HG03439 (cell line): ENCODE measurements around the gene SRRM4.

Experiments
- ATAC-seq: cut with Tn5 transposase; IDR thresholded peaks from one replicate; pipeline ENCODE4 v1.9.1; 2021; ENCODE audit warnings: mild to moderate bottlenecking, moderate library complexity; ENCODE audit not compliant: unreplicated experiment

Gene SRRM4, protein sequence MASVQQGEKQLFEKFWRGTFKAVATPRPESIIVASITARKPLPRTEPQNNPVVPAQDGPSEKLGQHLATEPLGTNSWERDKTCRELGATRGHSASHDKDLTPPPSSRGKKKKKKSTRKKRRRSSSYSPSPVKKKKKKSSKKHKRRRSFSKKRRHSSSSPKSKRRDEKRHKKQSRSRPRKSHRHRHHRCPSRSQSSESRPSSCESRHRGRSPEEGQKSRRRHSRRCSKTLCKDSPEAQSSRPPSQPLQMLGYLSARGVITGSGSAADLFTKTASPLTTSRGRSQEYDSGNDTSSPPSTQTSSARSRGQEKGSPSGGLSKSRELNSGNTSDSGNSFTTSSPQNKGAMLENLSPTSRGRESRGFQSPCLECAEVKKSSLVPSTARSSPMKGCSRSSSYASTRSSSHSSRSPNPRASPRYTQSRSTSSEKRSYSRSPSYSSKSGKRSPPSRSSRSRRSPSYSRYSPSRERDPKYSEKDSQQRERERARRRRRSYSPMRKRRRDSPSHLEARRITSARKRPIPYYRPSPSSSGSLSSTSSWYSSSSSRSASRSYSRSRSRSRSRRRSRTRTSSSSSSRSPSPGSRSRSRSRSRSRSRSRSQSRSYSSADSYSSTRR

DNA sequence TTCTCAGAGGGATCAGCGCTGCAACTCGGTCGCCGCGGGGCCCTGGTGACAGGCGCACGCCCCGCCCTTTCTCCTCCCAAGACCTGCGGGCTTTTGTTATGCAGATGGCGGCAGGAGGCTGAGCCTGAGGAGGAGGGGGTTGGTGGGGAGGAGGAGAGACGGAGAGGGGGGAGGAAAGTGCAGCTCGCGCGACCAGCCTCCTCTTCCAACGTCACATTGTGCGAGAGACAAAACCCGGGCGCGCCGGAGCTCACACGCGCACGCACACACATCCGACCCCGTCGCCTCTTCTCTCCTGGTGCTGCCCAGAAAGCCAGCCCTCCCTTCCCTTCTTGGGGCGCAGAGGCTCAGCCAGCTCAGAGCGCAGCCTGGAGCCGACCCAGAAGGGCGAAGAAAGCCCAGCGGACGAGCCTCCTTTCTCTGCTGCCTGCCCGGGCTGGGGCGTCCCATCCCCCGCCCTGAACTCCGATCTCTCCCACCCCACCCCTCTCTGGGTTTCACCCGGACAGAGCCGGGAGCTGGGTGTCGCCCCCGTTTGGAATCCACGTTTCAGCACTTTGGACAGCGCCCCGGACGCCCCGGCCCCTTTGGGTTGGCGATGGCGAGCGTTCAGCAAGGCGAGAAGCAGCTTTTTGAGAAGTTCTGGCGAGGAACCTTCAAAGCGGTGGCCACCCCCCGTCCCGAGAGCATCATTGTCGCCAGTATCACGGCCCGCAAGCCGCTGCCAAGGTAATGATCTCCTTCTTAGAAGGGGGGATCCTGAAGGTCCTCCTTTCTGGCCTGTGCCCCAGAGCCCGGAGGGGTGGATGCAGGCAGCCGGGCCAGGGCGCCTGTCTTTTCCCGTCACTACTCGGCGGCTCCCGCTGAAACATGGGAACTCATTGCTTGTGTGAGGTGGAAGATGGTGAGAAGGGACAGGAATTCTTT, at the start of gene SRRM4:
SRRM4 (plus strand) TSS at position 257 of the 927 bp plus-strand sequence; CDS start at position 599, 342 bp downstream.
- ATAC-seq = no peak

DNA sequence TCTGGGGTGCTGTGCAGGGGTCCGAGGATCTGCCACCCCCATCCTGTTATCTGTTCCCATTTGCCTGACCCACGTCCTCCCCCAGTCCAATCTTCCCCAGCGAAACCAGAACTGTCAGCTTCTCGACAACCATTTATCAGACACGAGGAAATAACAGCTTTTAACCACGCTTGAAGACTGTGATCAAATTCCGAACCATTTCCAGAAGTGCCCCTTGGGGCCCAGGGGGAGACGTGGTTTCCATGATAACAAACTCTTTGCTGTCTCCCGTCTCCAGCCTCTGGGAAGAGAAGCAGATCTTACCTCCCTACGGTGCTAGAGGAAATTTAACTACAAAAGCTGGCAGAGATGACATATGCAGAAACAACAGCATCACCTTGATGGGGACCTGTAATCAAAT, 35.1 kb upstream of the SRRM4 start:
- no peak for ATAC-seq

GRCh38 chr12:118958520-118958919, 22.8 kb upstream of the SRRM4 start:
- ATAC-seq = no peak

DNA sequence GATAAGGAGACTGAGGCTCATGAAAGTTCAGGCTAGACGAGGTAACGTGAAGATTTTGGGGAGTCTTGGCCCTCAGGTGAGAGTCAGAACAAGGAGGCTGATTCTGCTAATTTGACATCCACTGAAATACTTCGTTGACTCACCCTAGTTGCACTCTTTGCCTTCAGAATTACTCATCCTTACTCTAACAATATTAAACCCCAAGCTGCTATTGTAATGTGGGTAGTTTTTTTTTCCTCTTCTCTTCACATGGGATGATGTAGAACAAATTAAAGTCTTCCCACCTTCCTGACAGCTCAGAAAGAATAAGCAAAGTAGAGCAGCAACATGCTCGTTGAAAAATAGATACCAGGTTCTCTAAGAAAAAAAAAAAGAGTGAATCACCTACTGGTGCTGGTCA, 22.0 kb upstream of the SRRM4 start:
- ATAC-seq = no peak

- no peak for ATAC-seq
These were observed 21.3 kb upstream of the SRRM4 start for GRCh38 chr12:118959985-118960560.

GRCh38 chr12:118960865-118961264, 20.5 kb upstream of the SRRM4 start:
- no peak for ATAC-seq

DNA sequence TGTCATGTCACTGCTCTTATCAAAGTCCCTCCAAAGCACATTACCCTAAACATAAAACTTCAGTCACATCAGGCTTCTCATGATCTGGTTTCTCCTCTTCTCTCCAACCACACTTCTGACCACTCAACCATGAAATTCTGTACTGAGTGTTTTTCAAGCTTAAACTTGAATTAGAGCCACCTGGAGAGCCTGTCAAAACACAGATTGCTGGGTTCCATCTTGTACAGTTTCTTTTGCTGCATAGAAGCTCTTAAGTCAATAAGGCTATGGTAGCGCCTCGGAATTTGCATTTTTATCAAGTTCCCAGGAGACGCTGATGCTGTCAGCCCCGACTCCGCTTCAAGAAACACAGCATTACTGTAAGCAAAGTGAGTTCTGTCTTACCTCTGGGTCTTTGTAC, 16.4 kb upstream of the SRRM4 start:
- no peak for ATAC-seq

- ATAC-seq = no peak
These were observed 10.5 kb upstream of the SRRM4 start for GRCh38 chr12:118970856-118971255.

DNA sequence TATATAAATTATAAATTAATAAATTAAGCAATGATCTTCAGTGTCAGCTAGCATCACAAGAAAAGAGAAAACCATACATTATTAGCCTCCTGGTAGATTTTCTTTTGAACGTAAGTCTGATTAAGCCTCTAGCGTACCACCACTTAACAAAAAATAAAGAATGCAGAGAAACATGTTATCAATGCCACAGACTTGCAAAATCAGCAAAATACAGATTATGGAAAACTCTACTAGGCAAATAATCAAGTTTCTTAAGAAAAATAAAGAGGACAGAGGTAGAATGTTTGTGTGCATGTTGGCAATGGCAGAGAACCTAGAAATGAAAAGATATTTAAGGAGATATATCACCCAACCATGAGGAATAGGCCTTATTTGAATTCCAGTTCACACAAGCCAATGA, 8.4 kb upstream of the SRRM4 start:
- ATAC-seq = no peak

GRCh38 chr12:118979763-118980406, 1.5 kb upstream of the SRRM4 start:
- ATAC-seq = no peak

DNA sequence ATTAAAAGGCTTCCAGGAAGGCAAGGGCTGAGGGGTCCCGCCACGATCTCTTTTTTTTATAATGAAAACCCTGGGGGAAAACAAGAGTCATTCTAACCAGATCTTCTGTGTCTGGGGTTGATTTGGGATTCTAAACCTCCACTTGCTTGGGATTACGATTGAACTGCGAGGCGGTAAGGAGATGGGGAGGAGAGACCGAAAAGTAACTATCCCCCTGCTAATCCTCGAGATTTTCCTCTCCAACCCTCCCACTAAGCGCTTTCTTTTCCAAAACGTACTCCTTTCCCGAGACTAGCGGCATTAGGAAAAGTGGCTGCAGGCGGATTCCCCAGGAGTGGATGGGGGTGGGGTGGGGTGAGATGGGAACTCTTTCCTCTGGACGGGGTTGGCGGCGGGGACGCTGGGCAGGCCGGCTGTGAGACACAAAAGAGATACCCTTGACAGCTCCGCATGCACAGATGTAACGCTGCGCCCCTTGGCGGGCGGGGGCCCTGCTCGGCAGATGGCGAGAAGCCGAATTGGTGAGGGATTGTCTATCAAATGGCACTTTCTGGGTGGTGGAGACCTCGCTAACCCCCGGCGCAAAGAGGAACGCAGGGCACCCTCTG, 830 bp upstream of the SRRM4 start:
- no peak for ATAC-seq

- no peak for ATAC-seq
These were observed 961 bp downstream of the SRRM4 start for GRCh38 chr12:118982302-118982701.

DNA sequence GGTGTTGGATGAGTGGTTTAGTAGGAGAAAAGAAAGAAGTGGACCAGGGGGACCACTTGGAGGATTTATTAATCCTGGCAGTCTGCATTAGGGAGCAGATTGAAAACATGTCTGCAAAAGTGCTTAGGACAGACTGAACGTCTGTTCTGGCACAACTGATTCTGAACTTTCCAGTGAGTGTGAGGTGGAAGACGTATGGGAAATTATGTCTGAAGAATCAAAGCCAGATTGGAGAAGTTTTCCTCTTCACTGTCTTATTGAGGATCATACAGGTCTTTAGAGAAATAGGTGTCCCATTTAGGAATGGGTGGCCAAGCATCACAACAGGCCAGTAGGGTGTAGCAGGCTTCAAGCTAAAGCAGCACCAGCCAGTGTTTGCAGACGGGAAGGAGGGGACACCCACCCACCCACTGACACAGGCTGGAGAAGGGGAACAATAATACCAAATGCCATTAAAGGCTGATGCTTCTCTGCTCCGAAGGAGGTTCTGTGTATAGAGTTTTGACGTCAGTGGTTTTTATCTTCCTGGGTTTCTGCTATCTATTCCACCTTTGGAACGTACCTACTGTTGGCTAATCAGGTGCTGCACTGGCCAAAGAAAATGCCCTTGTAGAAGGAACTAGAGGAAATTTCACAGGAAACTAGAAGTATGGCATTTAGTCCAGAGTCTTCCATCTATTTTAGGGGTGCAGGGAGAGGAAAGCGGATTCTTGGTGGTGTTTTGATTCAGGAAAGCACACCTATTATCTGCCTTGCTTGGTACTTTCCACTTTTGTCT, 1.8 kb downstream of the SRRM4 start:
- ATAC-seq = no peak

- ATAC-seq = no peak
These were observed 3.0 kb downstream of the SRRM4 start for GRCh38 chr12:118984161-118984943.

DNA sequence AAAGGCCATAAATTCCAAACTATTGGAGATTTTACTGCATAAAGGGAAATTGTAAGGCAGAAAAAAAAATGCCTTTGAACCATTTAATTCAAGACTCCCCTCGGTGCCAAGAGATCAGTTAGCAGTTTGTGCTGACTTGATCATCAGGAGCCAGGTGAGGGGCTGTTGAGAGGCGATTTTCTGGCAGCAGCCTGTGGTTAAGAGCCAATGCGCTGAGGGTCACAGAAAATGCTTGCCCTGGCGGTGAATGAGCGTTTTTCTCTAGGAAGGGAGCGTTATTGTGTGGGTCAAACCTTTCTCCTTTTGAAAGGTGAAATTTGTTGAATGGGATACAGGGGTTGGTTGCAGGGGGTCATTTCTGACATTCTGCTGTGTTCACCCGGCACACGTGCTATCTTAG, 4.7 kb downstream of the SRRM4 start:
- ATAC-seq = no peak

DNA sequence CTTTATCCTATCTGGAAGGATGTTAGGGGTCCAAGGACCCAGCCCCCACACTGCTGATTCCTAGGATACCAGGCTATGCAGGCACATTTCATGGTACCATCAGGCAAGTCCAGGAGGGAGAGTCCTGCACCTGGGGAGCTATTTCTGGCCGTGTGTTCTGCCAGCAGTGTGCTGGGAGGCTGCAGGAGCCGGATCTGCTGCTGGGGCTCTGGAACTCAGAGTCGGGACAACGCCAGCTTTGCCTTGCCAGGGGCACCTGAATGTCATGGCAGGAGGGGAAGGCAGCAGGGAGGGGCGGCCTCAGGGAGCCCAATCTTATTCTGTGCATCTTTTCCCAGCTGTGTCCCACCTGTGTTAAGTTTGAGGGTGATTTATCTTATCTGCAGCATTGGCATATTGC, 17.8 kb downstream of the SRRM4 start:
- ATAC-seq = no peak

DNA sequence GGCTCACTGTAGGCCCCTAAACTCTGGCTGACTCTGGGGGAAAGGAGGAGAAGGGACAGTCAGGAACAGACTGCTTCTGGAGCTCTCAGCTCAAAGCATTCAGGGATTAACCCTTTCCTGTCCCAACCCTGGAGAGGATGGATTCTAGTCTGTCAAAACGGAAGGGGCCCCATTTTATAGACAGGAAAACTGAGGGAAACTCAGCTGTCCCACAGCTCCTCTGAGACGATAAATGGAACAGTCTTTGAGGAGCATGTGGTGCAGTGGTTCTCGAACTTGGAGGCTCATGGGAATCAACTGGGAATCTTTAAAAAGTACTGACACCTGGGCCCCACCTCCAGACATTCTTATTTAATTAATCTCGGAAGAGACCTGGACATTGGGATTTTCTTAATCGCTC, 23.7 kb downstream of the SRRM4 start:
- ATAC-seq = no peak

GRCh38 chr12:119005913-119006312, 24.6 kb downstream of the SRRM4 start:
- no peak for ATAC-seq

DNA sequence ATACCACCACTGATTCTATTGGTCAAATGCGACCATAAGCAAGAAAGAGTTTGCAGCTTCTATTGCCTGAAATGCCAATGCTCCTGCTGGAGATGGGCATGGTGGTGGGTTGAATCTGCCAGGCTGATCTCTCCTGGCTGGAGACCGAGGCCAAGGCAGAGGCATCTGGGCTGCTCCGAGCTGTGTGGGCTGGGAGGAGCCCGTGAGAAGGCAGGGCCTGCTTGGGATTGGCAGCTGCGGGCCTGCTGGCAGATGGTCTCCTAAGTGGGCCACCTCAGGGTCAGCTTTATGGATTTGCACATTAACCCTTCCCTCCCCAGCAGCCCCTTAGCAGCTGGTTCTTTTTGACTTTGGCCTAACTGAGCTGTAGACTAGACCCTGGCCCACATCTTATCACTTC, 25.4 kb downstream of the SRRM4 start:
- no peak for ATAC-seq
